WTC11 (cell line): ENCODE results near the gene ISM1. TPM values are rescaled to one million over a fixed set of nuclear protein-coding genes. Genes with fewer than 3 reads are reported as not detected.

Experiments used
- ATAC-seq: fragments of 200-7000 bp; cut with Tn5 transposase; 2 replicates; pipeline ENCODE4 v1.10.0; 2021; ENCODE audit warnings: mild to moderate bottlenecking, moderate library complexity
- CTCF ChIA-PET: fragments of 300-600 bp; sonication (Branson Sonifier 250); formaldehyde crosslinking; loops from one replicate; lab custom pipeline; 2021; ENCODE audit warnings: antibody characterized with exemption; lab: Charles Lee
- POLR2A ChIA-PET: fragments of 350-600 bp; sonication (Branson Sonifier 250); formaldehyde crosslinking; loops from one replicate; lab custom pipeline; 2021; ENCODE audit warnings: antibody characterized with exemption; lab: Charles Lee
- DNase-seq: peaks from one replicate; pipeline ENCODE4 v3.0.0; 2021; ENCODE audit warnings: low spot score
- H3K27ac Mint-ChIP-seq: 2 replicates; pipeline ENCODE4 v1.8.0; 2021; ENCODE audit warnings: mixed read lengths
- H3K27me3 Mint-ChIP-seq: 2 replicates; pipeline ENCODE4 v1.8.0; 2021; ENCODE audit warnings: low read depth, mild to moderate bottlenecking, moderate library complexity, mixed read lengths
- H3K36me3 Mint-ChIP-seq: 2 replicates; pipeline ENCODE4 v1.8.0; 2021; ENCODE audit warnings: mixed read lengths
- H3K4me1 Mint-ChIP-seq: 2 replicates; pipeline ENCODE4 v1.8.0; 2022; ENCODE audit warnings: mixed read lengths
- H3K4me3 Mint-ChIP-seq: 2 replicates; pipeline ENCODE4 v1.8.0; 2021; ENCODE audit warnings: mild to moderate bottlenecking, moderate library complexity, mixed read lengths
- H3K9me3 Mint-ChIP-seq: 2 replicates; pipeline ENCODE4 v1.8.0; 2021; ENCODE audit warnings: mixed read lengths
- CBFB ChIP-seq: sonication (generic); formaldehyde crosslinking; IDR thresholded peaks from 2 replicates; pipeline ENCODE4 v1.8.1; 2022; ENCODE audit warnings: mild to moderate bottlenecking, low read depth, missing genetic modification reagents
- ETV6 ChIP-seq: sonication (generic); formaldehyde crosslinking; IDR thresholded peaks from 2 replicates; pipeline ENCODE4 v1.8.1; 2022; ENCODE audit warnings: mild to moderate bottlenecking, missing genetic modification reagents
- GRHL2 ChIP-seq: fragments of 250-450 bp; sonication (Bioruptor Pico); IDR thresholded peaks from 2 replicates; pipeline ENCODE4 v1.8.0; 2022; ENCODE audit warnings: mild to moderate bottlenecking, moderate library complexity; ENCODE audit not compliant: insufficient replicate concordance, severe bottlenecking
- JUN ChIP-seq: sonication (generic); formaldehyde crosslinking; IDR thresholded peaks from 2 replicates; pipeline ENCODE4 v1.8.0; 2023; ENCODE audit warnings: mild to moderate bottlenecking, missing genetic modification reagents
- NFE2L1 ChIP-seq: sonication (generic); formaldehyde crosslinking; IDR thresholded peaks from 2 replicates; pipeline ENCODE4 v1.8.1; 2023; ENCODE audit warnings: missing genetic modification reagents
- PRRX2 ChIP-seq: fragments of 250-450 bp; sonication (Bioruptor Pico); IDR thresholded peaks from 2 replicates; pipeline ENCODE4 v1.8.0; 2021; ENCODE audit warnings: mild to moderate bottlenecking
- RELA ChIP-seq: sonication (generic); formaldehyde crosslinking; IDR thresholded peaks from 2 replicates; pipeline ENCODE4 v1.8.1; 2022; ENCODE audit warnings: missing genetic modification reagents, mild to moderate bottlenecking, borderline replicate concordance
- SMAD4 ChIP-seq: sonication (generic); formaldehyde crosslinking; IDR thresholded peaks from 2 replicates; pipeline ENCODE4 v1.8.0; 2022; ENCODE audit warnings: mild to moderate bottlenecking, missing genetic modification reagents
- TCF7 ChIP-seq: sonication (generic); formaldehyde crosslinking; IDR thresholded peaks from 2 replicates; pipeline ENCODE4 v1.8.0; 2022; ENCODE audit warnings: mild to moderate bottlenecking, low read depth, missing genetic modification reagents, moderate library complexity
- TP53 ChIP-seq: sonication (generic); formaldehyde crosslinking; IDR thresholded peaks from 2 replicates; pipeline ENCODE4 v1.8.1; 2023; ENCODE audit warnings: mild to moderate bottlenecking, missing genetic modification reagents
- ZBTB21 ChIP-seq: sonication (generic); formaldehyde crosslinking; IDR thresholded peaks from 2 replicates; pipeline ENCODE4 v1.8.1; 2023; ENCODE audit warnings: mild to moderate bottlenecking, missing genetic modification reagents, borderline replicate concordance
- ZNF121 ChIP-seq: sonication (generic); formaldehyde crosslinking; IDR thresholded peaks from 2 replicates; pipeline ENCODE4 v1.8.0; 2023; ENCODE audit warnings: missing genetic modification reagents
- ZNF232 ChIP-seq: sonication (generic); formaldehyde crosslinking; IDR thresholded peaks from 2 replicates; pipeline ENCODE4 v1.8.0; 2022; ENCODE audit warnings: mild to moderate bottlenecking, missing genetic modification reagents
- ZNF423 ChIP-seq: fragments of 250-450 bp; sonication (Bioruptor Pico); IDR thresholded peaks from 2 replicates; pipeline ENCODE4 v2.1.2; 2022; ENCODE audit warnings: mild to moderate bottlenecking, moderate library complexity
- total RNA-seq: library from RNA; stranded (reverse); gene quantifications from 3 replicates; pipeline ENCODE4 v1.2.3, GENCODE V29; 2021
- TF ChIP-seq, protein P1 (sequence below): fragments of 200-600 bp; IDR thresholded peaks from 2 replicates; pipeline ENCODE4 v1.8.0; 2022; ENCODE audit warnings: antibody characterized with exemption
- TF ChIP-seq, protein P2 (sequence below): sonication (generic); formaldehyde crosslinking; IDR thresholded peaks from 2 replicates; pipeline ENCODE4 v1.8.0; 2023; ENCODE audit warnings: missing genetic modification reagents
- TF ChIP-seq, protein P3 (sequence below): sonication (generic); formaldehyde crosslinking; IDR thresholded peaks from 2 replicates; pipeline ENCODE4 v1.8.1; 2023; ENCODE audit warnings: mild to moderate bottlenecking, missing genetic modification reagents
- TF ChIP-seq, protein P4 (sequence below): fragments of 250-450 bp; sonication (Bioruptor Pico); conservative IDR thresholded peaks from 2 replicates; pipeline ENCODE4 v1.9.0; 2021; ENCODE audit warnings: mild to moderate bottlenecking
- TF ChIP-seq, protein P5 (sequence below): sonication (generic); formaldehyde crosslinking; IDR thresholded peaks from 2 replicates; pipeline ENCODE4 v1.8.0; 2023; ENCODE audit warnings: mild to moderate bottlenecking, missing genetic modification reagents
- TF ChIP-seq, protein P6 (sequence below): sonication (generic); formaldehyde crosslinking; IDR thresholded peaks from 2 replicates; pipeline ENCODE4 v1.8.1; 2023; ENCODE audit warnings: mild to moderate bottlenecking, missing genetic modification reagents, moderate library complexity

Gene ISM1
- total RNA-seq, 1 experiment from 2014 or later: 0.52 TPM

DNA sequence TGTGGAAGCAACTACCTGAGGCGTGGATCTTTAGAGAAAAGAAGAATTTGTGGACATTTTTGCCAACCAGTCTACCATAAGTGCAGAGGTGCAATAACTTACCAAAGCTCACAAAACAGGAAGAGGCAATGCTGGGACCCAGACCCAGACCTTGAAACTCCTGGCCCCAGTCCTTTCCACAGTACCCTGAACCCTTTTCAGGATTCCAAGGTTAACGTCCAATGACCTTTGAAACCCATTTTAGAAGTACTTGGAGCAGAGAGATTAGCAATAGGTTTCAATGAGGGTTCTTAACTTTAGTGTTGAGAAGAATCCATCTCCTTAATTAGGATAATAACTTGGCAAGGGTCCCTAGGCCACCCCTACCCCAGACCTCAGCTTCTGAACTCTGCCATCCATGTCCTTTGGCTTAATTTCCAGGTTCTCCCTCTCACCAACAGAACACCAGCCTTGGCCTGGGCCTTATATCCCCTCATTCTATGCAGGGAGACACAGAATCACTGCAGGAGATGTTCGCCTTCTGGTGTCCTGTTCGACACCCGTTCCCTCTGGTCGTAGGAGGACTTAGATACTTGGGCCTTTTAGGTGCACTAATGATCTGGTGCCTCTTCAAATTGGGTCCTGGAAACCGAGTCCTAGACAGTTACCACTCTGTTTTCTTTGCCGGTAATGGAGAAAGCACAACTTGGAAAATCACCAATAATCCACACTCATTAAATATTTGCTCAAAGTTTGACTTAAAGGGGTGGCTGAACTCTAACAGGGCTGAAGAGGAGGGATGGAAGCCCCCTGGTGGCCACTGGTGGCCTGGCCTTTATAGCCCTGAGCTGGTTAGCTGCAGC lies 40.6 kb downstream of the ISM1 start:
- ATAC-seq (peak; percentile 99), DNase-seq (peak; percentile 78)
- Mint-ChIP-seq H3K9me3 (peaks cover 4% of the 10 kb centered on the region; the same call in 1 of the 2 replicates), H3K4me3 (no peak overlapping the region), H3K27ac (no peak overlapping the region), H3K36me3 (no peaks in the 10 kb centered on the region), H3K27me3 (no peaks in the 10 kb centered on the region), H3K4me1 (no peaks in the 10 kb centered on the region)
- ChIA-PET POLR2A (no interaction called here), CTCF (interaction anchor here (0.5 to 2.9 kb wide), 34 partner anchors 10 to 915 kb away, joined by 3 to 17 read pairs (median 4); partner anchors contain the start of gene ISM1)
- TF ChIP-seq, protein P1, sequence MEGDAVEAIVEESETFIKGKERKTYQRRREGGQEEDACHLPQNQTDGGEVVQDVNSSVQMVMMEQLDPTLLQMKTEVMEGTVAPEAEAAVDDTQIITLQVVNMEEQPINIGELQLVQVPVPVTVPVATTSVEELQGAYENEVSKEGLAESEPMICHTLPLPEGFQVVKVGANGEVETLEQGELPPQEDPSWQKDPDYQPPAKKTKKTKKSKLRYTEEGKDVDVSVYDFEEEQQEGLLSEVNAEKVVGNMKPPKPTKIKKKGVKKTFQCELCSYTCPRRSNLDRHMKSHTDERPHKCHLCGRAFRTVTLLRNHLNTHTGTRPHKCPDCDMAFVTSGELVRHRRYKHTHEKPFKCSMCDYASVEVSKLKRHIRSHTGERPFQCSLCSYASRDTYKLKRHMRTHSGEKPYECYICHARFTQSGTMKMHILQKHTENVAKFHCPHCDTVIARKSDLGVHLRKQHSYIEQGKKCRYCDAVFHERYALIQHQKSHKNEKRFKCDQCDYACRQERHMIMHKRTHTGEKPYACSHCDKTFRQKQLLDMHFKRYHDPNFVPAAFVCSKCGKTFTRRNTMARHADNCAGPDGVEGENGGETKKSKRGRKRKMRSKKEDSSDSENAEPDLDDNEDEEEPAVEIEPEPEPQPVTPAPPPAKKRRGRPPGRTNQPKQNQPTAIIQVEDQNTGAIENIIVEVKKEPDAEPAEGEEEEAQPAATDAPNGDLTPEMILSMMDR: peak; percentile 81
- no peak for TF ChIP-seq NFE2L1 (CRISPR knock-in tag)

DNA sequence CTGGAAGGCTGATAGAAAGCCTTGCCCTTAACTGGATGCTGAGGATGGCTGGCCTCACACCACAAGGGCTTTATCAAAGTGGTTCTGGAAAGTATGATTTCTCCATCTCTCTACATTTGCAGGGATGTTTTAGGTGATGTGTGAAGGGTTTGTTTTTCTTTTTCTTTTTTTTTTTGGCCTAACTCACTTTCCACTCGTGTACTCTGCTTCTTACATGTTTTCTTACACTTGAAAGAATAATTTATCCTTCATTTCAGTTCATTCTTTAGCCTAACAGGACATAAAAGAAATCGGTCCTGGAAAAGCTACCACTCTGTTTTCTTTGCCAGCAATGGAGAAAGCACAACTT lies 41.2 kb downstream of the ISM1 start:
- CTCF ChIA-PET: interaction anchor here (0.5 to 2.9 kb wide), 32 partner anchors 9 to 602 kb away, joined by 3 to 17 read pairs (median 4); partner anchors contain the start of gene ISM1
- no peaks in the 10 kb centered on the region for H3K27me3 Mint-ChIP-seq
- H3K36me3 Mint-ChIP-seq: no peaks in the 10 kb centered on the region
- ATAC-seq (no peak), DNase-seq (no peak)
- no peak overlapping the region for H3K27ac Mint-ChIP-seq
- POLR2A ChIA-PET: no interaction called here
- peaks cover 4% of the 10 kb centered on the region; the same call in 1 of the 2 replicates for H3K9me3 Mint-ChIP-seq
- H3K4me3 Mint-ChIP-seq: no peak overlapping the region
- H3K4me1 Mint-ChIP-seq: no peaks in the 10 kb centered on the region
- no peak for TF ChIP-seq PRRX2 (CRISPR knock-in tag)
- TF ChIP-seq JUN (CRISPR knock-in tag): no peak
- TF ChIP-seq ZNF423 (CRISPR knock-in tag): no peak
- no peak for TF ChIP-seq CBFB (CRISPR knock-in tag)
- no peak for TF ChIP-seq GRHL2 (CRISPR knock-in tag)
- TF ChIP-seq SMAD4 (CRISPR knock-in tag): no peak
- no peak for TF ChIP-seq ZNF121 (CRISPR knock-in tag)
- TF ChIP-seq, all 79 proteins: peak for 0

DNA sequence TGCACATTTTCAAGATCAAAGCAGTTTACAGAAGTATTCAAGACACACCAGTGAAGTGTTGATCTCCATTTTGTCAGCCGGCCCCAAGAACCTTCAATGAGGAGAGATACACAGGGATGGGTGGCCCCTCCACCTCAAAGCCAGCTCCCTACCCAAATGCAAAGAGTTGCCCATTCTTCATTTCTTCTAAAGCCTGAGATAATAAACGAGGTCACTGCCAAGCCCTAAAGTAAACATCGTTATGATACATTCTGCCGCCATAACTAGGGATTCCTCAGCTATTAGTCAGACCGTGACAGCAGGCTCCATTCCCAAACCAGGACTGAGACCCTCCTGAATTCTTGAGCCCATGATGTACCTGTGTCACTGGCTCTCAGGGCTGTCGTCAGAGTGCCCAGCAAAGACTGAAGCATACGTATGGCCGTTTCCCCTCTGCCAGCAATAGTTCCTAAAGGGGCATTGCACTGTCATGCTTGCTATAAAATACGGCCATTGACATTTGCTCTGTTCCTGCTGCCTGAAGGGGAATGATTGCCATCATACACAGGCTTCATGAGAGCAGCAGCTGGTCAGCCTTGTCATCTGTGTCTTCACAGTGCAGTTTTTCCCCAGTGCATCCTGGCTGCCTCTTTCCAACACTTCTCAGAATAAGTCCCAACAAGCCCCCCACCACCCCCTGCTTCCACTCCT lies 41.7 kb downstream of the ISM1 start:
- ChIA-PET CTCF (interaction anchor here (0.5 to 2.9 kb wide), 32 partner anchors 9 to 602 kb away, joined by 3 to 17 read pairs (median 4); partner anchors contain the start of gene ISM1), POLR2A (no interaction called here)
- DNase-seq (no peak), ATAC-seq (no peak)
- H3K4me3 Mint-ChIP-seq: no peak overlapping the region
- H3K9me3 Mint-ChIP-seq: peaks cover 4% of the 10 kb centered on the region; the same call in 1 of the 2 replicates
- no peaks in the 10 kb centered on the region for H3K4me1 Mint-ChIP-seq
- H3K27me3 Mint-ChIP-seq: no peaks in the 10 kb centered on the region
- H3K36me3 Mint-ChIP-seq: no peaks in the 10 kb centered on the region
- no peak overlapping the region for H3K27ac Mint-ChIP-seq
- TF ChIP-seq, protein P2, sequence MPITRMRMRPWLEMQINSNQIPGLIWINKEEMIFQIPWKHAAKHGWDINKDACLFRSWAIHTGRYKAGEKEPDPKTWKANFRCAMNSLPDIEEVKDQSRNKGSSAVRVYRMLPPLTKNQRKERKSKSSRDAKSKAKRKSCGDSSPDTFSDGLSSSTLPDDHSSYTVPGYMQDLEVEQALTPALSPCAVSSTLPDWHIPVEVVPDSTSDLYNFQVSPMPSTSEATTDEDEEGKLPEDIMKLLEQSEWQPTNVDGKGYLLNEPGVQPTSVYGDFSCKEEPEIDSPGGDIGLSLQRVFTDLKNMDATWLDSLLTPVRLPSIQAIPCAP (CRISPR knock-in tag): no peak
- TF ChIP-seq ZBTB21 (CRISPR knock-in tag) (no peak), TCF7 (CRISPR knock-in tag) (no peak), TP53 (CRISPR knock-in tag) (no peak), ZNF232 (CRISPR knock-in tag) (no peak), RELA (no peak), ETV6 (CRISPR knock-in tag) (no peak)
- TF ChIP-seq, protein P3, sequence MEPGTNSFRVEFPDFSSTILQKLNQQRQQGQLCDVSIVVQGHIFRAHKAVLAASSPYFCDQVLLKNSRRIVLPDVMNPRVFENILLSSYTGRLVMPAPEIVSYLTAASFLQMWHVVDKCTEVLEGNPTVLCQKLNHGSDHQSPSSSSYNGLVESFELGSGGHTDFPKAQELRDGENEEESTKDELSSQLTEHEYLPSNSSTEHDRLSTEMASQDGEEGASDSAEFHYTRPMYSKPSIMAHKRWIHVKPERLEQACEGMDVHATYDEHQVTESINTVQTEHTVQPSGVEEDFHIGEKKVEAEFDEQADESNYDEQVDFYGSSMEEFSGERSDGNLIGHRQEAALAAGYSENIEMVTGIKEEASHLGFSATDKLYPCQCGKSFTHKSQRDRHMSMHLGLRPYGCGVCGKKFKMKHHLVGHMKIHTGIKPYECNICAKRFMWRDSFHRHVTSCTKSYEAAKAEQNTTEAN (CRISPR knock-in tag): no peak
- TF ChIP-seq, protein P4, sequence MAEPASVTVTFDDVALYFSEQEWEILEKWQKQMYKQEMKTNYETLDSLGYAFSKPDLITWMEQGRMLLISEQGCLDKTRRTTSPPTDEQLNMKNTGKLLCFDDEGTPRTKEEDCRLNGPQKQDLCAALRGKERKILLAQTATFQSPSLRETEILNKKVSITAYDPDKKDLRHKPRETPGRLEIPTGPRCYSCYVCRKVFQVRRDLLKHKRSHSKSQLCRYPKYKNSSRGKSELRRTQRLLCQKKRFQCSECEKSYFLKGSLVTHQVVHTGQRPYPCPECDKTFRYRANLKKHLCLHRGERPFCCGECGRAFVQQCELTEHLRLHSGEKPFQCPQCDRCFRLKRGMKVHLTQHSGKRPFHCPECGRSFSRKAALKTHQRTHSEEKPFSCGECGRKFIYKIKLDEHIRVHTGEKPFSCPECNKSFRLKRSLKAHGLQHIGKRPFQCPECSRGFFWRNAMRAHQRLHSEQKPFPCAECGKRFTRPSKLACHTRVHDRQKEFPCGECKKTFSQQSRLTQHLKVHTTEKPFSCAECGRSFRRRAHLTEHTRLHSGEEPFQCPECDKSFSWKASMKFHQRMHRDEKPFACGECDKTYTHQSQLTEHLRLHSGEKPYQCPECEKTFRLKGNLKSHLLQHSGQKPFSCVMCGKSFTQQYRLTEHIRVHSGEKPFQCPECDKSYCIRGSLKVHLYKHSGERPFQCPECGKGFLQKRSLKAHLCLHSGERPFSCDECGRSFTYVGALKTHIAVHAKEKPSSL (CRISPR knock-in tag): no peak
- TF ChIP-seq, protein P5, sequence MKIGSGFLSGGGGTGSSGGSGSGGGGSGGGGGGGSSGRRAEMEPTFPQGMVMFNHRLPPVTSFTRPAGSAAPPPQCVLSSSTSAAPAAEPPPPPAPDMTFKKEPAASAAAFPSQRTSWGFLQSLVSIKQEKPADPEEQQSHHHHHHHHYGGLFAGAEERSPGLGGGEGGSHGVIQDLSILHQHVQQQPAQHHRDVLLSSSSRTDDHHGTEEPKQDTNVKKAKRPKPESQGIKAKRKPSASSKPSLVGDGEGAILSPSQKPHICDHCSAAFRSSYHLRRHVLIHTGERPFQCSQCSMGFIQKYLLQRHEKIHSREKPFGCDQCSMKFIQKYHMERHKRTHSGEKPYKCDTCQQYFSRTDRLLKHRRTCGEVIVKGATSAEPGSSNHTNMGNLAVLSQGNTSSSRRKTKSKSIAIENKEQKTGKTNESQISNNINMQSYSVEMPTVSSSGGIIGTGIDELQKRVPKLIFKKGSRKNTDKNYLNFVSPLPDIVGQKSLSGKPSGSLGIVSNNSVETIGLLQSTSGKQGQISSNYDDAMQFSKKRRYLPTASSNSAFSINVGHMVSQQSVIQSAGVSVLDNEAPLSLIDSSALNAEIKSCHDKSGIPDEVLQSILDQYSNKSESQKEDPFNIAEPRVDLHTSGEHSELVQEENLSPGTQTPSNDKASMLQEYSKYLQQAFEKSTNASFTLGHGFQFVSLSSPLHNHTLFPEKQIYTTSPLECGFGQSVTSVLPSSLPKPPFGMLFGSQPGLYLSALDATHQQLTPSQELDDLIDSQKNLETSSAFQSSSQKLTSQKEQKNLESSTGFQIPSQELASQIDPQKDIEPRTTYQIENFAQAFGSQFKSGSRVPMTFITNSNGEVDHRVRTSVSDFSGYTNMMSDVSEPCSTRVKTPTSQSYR (CRISPR knock-in tag): no peak
- TF ChIP-seq, protein P6, sequence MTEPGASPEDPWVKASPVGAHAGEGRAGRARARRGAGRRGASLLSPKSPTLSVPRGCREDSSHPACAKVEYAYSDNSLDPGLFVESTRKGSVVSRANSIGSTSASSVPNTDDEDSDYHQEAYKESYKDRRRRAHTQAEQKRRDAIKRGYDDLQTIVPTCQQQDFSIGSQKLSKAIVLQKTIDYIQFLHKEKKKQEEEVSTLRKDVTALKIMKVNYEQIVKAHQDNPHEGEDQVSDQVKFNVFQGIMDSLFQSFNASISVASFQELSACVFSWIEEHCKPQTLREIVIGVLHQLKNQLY: no peak
